IMR-90 (cell line): ENCODE results near the gene RPS19BP1. TPM values are rescaled to one million over a fixed set of nuclear protein-coding genes. Genes with fewer than 3 reads are reported as not detected.

Experiments used
- ATAC-seq: fragments of 200-7000 bp; cut with Tn5 transposase; 2 replicates; pipeline ENCODE4 v1.9.1; 2020; ENCODE audit warnings: low read depth, mild to moderate bottlenecking, moderate library complexity
- BruUV-seq: library from RNA; stranded (reverse); fragments of 400-500 nt; replicated peaks from 2 replicates; lab custom pipeline; 2021; lab: Mats Ljungman, UMichigan
- CTCF ChIA-PET: fragments of 300-600 bp; formaldehyde crosslinking; extraction: SDS; loops from one replicate; lab custom pipeline; 2021; ENCODE audit warnings: antibody characterized with exemption; lab: Yijun Ruan, JAX
- POLR2A ChIA-PET: fragments of 300-600 bp; sonication (Branson Sonifier 250); formaldehyde crosslinking; loops from one replicate; lab custom pipeline; 2022; ENCODE audit warnings: antibody characterized with exemption; ENCODE audit not compliant: unreplicated experiment; lab: Charles Lee
- DNase-seq: peaks from one replicate; pipeline ENCODE4 v3.0.0; 2013
- H2AFZ ChIP-seq: replicated peaks from 2 replicates; pipeline ENCODE3; 2013; ENCODE audit warnings: low read length, mild to moderate bottlenecking; ENCODE audit not compliant: poor library complexity
- H2AK5ac ChIP-seq: 2 replicates; pipeline ENCODE4 v1.6.1; 2013; ENCODE audit warnings: low read depth, low read length, inconsistent platforms
- H2AK9ac ChIP-seq: replicated peaks from 2 replicates; pipeline ENCODE3; 2013; ENCODE audit warnings: mild to moderate bottlenecking, low read depth, low read length, moderate library complexity; ENCODE audit not compliant: poor library complexity
- H2BK120ac ChIP-seq: 2 replicates; pipeline ENCODE4 v1.6.1; 2013; ENCODE audit warnings: low read depth, low read length, inconsistent platforms
- H2BK15ac ChIP-seq: 3 replicates; pipeline ENCODE4 v1.6.1; 2013; ENCODE audit warnings: low read depth, low read length, inconsistent platforms
- H2BK20ac ChIP-seq: 2 replicates; pipeline ENCODE4 v1.6.1; 2013; ENCODE audit warnings: low read depth, mild to moderate bottlenecking, inconsistent platforms, low read length, moderate library complexity
- H2BK5ac ChIP-seq: 2 replicates; pipeline ENCODE4 v1.6.1; 2013; ENCODE audit warnings: mild to moderate bottlenecking, low read depth, low read length, inconsistent platforms; ENCODE audit not compliant: poor library complexity, severe bottlenecking
- H3K14ac ChIP-seq: replicated peaks from 2 replicates; pipeline ENCODE4 v1.6.1; 2013; ENCODE audit warnings: low read depth, low read length, inconsistent platforms
- H3K18ac ChIP-seq: 2 replicates; pipeline ENCODE4 v1.6.1; 2013; ENCODE audit warnings: low read depth, low read length, control low read depth
- H3K23ac ChIP-seq: 2 replicates; pipeline ENCODE4 v1.6.1; 2013; ENCODE audit warnings: low read depth, low read length, inconsistent platforms
- H3K27ac ChIP-seq: 2 replicates; pipeline ENCODE4 v1.5.1; 2013; ENCODE audit warnings: mild to moderate bottlenecking, control low read depth, low read length; ENCODE audit not compliant: insufficient read depth
- H3K27me3 ChIP-seq: 2 replicates; pipeline ENCODE4 v1.6.1; 2013; ENCODE audit warnings: low read length; ENCODE audit not compliant: control insufficient read depth, insufficient read depth
- H3K36me3 ChIP-seq: 2 replicates; pipeline ENCODE4 v1.6.1; 2013; ENCODE audit warnings: low read length, mixed read lengths; ENCODE audit not compliant: control insufficient read depth, insufficient read depth
- H3K4ac ChIP-seq: 2 replicates; pipeline ENCODE4 v1.6.1; 2013; ENCODE audit warnings: low read depth, low read length, inconsistent platforms
- H3K4me1 ChIP-seq: 2 replicates; pipeline ENCODE4 v1.6.1; 2013; ENCODE audit warnings: low read length, mixed read lengths; ENCODE audit not compliant: control insufficient read depth, insufficient read depth
- H3K4me2 ChIP-seq: 2 replicates; pipeline ENCODE4 v1.6.1; 2013; ENCODE audit warnings: low read depth, mild to moderate bottlenecking, control low read depth, low read length, moderate library complexity
- H3K4me3 ChIP-seq: 2 replicates; pipeline ENCODE4 v1.5.1; 2013; ENCODE audit warnings: low read depth, mild to moderate bottlenecking, control low read depth, low read length, moderate library complexity; ENCODE audit not compliant: insufficient read depth
- H3K56ac ChIP-seq: 2 replicates; pipeline ENCODE4 v1.6.1; 2013; ENCODE audit warnings: low read length, inconsistent platforms; ENCODE audit not compliant: insufficient read depth; ENCODE audit errors: extremely low read depth
- H3K79me1 ChIP-seq, 2 experiments: 2 replicates each; pipeline ENCODE4 v1.6.1; 2013; ENCODE audit warnings: low read length in 2 of 2, inconsistent platforms in 1 of 2, low read depth in 1 of 2
- H3K9ac ChIP-seq: 2 replicates; pipeline ENCODE4 v1.6.1; 2013; ENCODE audit warnings: low read depth, low read length, control low read depth
- H3K9me1 ChIP-seq: 2 replicates; pipeline ENCODE4 v1.6.1; 2013; ENCODE audit warnings: low read length, inconsistent platforms; ENCODE audit not compliant: insufficient read depth
- H3K9me3 ChIP-seq: 2 replicates; pipeline ENCODE4 v1.6.1; 2013; ENCODE audit warnings: low read length; ENCODE audit not compliant: control insufficient read depth, insufficient read depth
- H4K20me1 ChIP-seq: 2 replicates; pipeline ENCODE4 v1.6.1; 2013; ENCODE audit warnings: low read length, inconsistent platforms; ENCODE audit not compliant: insufficient read depth
- H4K5ac ChIP-seq: 2 replicates; pipeline ENCODE4 v1.6.1; 2013; ENCODE audit warnings: mild to moderate bottlenecking, low read depth, low read length, control low read depth
- H4K8ac ChIP-seq, 2 experiments: 2 replicates each; pipeline ENCODE4 v1.6.1; 2013; ENCODE audit warnings: low read depth in 2 of 2, low read length in 2 of 2, control low read depth in 1 of 2, inconsistent platforms in 1 of 2
- H4K91ac ChIP-seq: 2 replicates; pipeline ENCODE4 v1.6.1; 2013; ENCODE audit warnings: low read depth, low read length, inconsistent platforms; ENCODE audit not compliant: insufficient read depth
- BHLHE40 ChIP-seq: fragments of 150-350 bp; IDR thresholded peaks from 2 replicates; pipeline ENCODE4 v1.6.1; 2016; ENCODE audit warnings: mild to moderate bottlenecking, low read depth, low read length
- CEBPB ChIP-seq: IDR thresholded peaks from 2 replicates; pipeline ENCODE4 v1.6.1; 2012; ENCODE audit warnings: low read depth, low read length, improper control_type of control experiment
- CHD1 ChIP-seq: IDR thresholded peaks from 2 replicates; pipeline ENCODE4 v1.6.1; 2012; ENCODE audit warnings: low read depth, low read length, improper control_type of control experiment
- FOS ChIP-seq: fragments of 150-350 bp; IDR thresholded peaks from 2 replicates; pipeline ENCODE4 v1.6.1; 2016; ENCODE audit warnings: low read depth, low read length
- MAFK ChIP-seq: IDR thresholded peaks from 2 replicates; pipeline ENCODE4 v1.6.1; 2012; ENCODE audit warnings: low read depth, low read length, improper control_type of control experiment
- MAZ ChIP-seq: IDR thresholded peaks from 2 replicates; pipeline ENCODE4 v1.6.1; 2012; ENCODE audit warnings: low read depth, mild to moderate bottlenecking, low read length, improper control_type of control experiment, moderate library complexity, borderline replicate concordance
- MXI1 ChIP-seq: IDR thresholded peaks from 2 replicates; pipeline ENCODE4 v1.6.1; 2012; ENCODE audit warnings: low read depth, mild to moderate bottlenecking, low read length, moderate library complexity, borderline replicate concordance
- NFE2L2 ChIP-seq: fragments of 150-350 bp; IDR thresholded peaks from 2 replicates; pipeline ENCODE4 v1.6.1; 2016; ENCODE audit warnings: low read depth, mild to moderate bottlenecking, low read length
- POLR2A ChIP-seq: IDR thresholded peaks from 2 replicates; pipeline ENCODE4 v1.6.1; 2012; ENCODE audit warnings: mild to moderate bottlenecking, low read depth, low read length
- RAD21 ChIP-seq: IDR thresholded peaks from 2 replicates; pipeline ENCODE4 v1.6.1; 2012; ENCODE audit warnings: low read length, improper control_type of control experiment
- RCOR1 ChIP-seq: IDR thresholded peaks from 2 replicates; pipeline ENCODE4 v1.6.1; 2012; ENCODE audit warnings: mild to moderate bottlenecking, low read length, improper control_type of control experiment; ENCODE audit not compliant: insufficient replicate concordance
- RFX5 ChIP-seq: IDR thresholded peaks from 2 replicates; pipeline ENCODE4 v1.8.0; 2012; ENCODE audit warnings: low read depth, mild to moderate bottlenecking, low read length, moderate library complexity
- SMC3 ChIP-seq: fragments of 150-350 bp; IDR thresholded peaks from 2 replicates; pipeline ENCODE4 v1.6.1; 2016; ENCODE audit warnings: low read depth, mild to moderate bottlenecking, antibody characterized with exemption, low read length, moderate library complexity
- WGBS, 2 experiments: methylation state at CpG; one replicate each; pipeline versions ENCODE4 v1.1.5 to v1.1.7; 2013; ENCODE audit warnings: missing lambda C conversion rate in 2 of 2; ENCODE audit not compliant: insufficient read length in 1 of 2; ENCODE audit errors: extremely low coverage in 2 of 2; 5-methylcytosine and 5-hydroxymethylcytosine counted together
- dilution Hi-C: fragments of 300-500 bp; cut with HindIII; formaldehyde crosslinking; loops from one replicate; pipeline ENCODE4 v1.14.3; 2018; ENCODE audit warnings: low sequenced_read_pairs; ENCODE audit not compliant: unreplicated experiment
- in situ Hi-C: fragments of 300-500 bp; cut with MboI; formaldehyde crosslinking; loops from 3 replicates; pipeline ENCODE4 v1.14.3; 2019; ENCODE audit warnings: low sequenced_read_pairs, inconsistent platforms, mixed read lengths
- intact Hi-C: fragments of 100-400 bp; cut with micrococcal nuclease; formaldehyde crosslinking; loops from 2 replicates; pipeline ENCODE4 v1.10.0; 2022
- polyA plus RNA-seq, 3 experiments: library from polyadenylated mRNA; depleted of rRNA; stranded (reverse); fragments of >200 nt; gene quantifications; 2 replicates each; pipeline ENCODE4 v1.2.3, GENCODE V29; 2012; ENCODE audit warnings: low replicate concordance in 1 of 3
- total RNA-seq: library from RNA; depleted of rRNA; stranded (reverse); fragments of >200 nt; gene quantifications from 2 replicates; pipeline ENCODE4 v1.2.3, GENCODE V29; 2012
- TF ChIP-seq, protein P1 (sequence below): fragments of 150-350 bp; IDR thresholded peaks from 2 replicates; pipeline ENCODE4 v1.6.1; 2017; ENCODE audit warnings: mild to moderate bottlenecking, antibody characterized with exemption, low read length, low read depth
- TF ChIP-seq, protein P2 (sequence below): conservative IDR thresholded peaks from 2 replicates; pipeline ENCODE4 v1.5.1; 2012; ENCODE audit warnings: mild to moderate bottlenecking, low read depth, low read length, improper control_type of control experiment

Gene RPS19BP1
- total and polyA plus RNA-seq, 2 of the 4 experiments (the other 2 are of a cell fraction), result 33.0 to 95.4 TPM

- peaks cover 30 to 66% of the 10 kb centered on the region in 2 experiments for H3K79me1 ChIP-seq
- peak overlapping the region; percentile 63 for H2BK5ac ChIP-seq
- no peak overlapping the region for H2BK20ac ChIP-seq
- H3K36me3 ChIP-seq, result peaks cover 42% of the 10 kb centered on the region
- no peaks in the 10 kb centered on the region for H3K9me3 ChIP-seq
- POLR2A ChIA-PET, result interaction anchor here (0.5 to 1.2 kb wide), 5 partner anchors 10 to 755 kb away, joined by 3 to 8 read pairs (median 4); partner anchors contain the start of genes MIEF1 and TAB1
- intact Hi-C loops (loop anchor here (2.0 to 5.0 kb wide), 2 partner anchors 16 to 177 kb away; partner anchors contain the start of gene MIEF1), dilution Hi-C loops (no loop called here), in situ Hi-C loops (loop anchor here (10.0 kb wide), 1 partner anchor 114 kb away; no protein-coding TSS in a partner anchor)
- peak overlapping the region; percentile 95 for H3K23ac ChIP-seq
- peak overlapping the region; percentile 91 for H3K56ac ChIP-seq
- ATAC-seq (no peak), DNase-seq (peak; percentile 48)
- H3K4me2 ChIP-seq, result peak overlapping the region; percentile 97
- peak overlapping the region; percentile 92 for H3K14ac ChIP-seq
- H2BK120ac ChIP-seq, result peak overlapping the region; percentile 26; the same call in 1 of the 2 replicates
- peaks cover 48% of the 10 kb centered on the region for H4K20me1 ChIP-seq
- 0 out of 2 replicates have a peak, but pooled peaks cover 4% of the 10 kb centered on the region for H3K9me1 ChIP-seq
- peak overlapping the region; percentile 75 for H3K27ac ChIP-seq
- WGBS, 2 experiments, result 0% methylated on average over 6 of the region's 24 CpGs; no CpG with 5 or more reads in 1 of the 2 experiments
- H4K8ac ChIP-seq, result peak overlapping the region; percentile 90 to 91
- peak overlapping the region; percentile 89 for H3K4me3 ChIP-seq
- H2AFZ ChIP-seq, result peak overlapping the region; percentile 96
- H3K27me3 ChIP-seq, result no peaks in the 10 kb centered on the region
- CTCF ChIA-PET, result no interaction called here
- peak overlapping the region; percentile 88 for H4K91ac ChIP-seq
- no peak overlapping the region for H3K18ac ChIP-seq
- H3K9ac ChIP-seq, result peak overlapping the region; percentile 90
- peak overlapping the region; percentile 59 for H2AK9ac ChIP-seq
- H4K5ac ChIP-seq, result peak overlapping the region; percentile 70
- TSS peak; percentile 74 for BruUV-seq
- peaks cover 4% of the 10 kb centered on the region for H3K4me1 ChIP-seq
- peak overlapping the region; percentile 71 for H2AK5ac ChIP-seq
- H2BK15ac ChIP-seq, result peak overlapping the region; percentile 23; the same call in 1 of the 3 replicates
- peak overlapping the region; percentile 86 for H3K4ac ChIP-seq
- no peak for TF ChIP-seq MAZ
- TF ChIP-seq RAD21, result no peak
- no peak for TF ChIP-seq CEBPB
- TF ChIP-seq POLR2A, result no peak
- no peak for TF ChIP-seq NFE2L2
- no peak for TF ChIP-seq RFX5
- no peak for TF ChIP-seq CHD1
- no peak for TF ChIP-seq MAFK
- TF ChIP-seq, protein P1, sequence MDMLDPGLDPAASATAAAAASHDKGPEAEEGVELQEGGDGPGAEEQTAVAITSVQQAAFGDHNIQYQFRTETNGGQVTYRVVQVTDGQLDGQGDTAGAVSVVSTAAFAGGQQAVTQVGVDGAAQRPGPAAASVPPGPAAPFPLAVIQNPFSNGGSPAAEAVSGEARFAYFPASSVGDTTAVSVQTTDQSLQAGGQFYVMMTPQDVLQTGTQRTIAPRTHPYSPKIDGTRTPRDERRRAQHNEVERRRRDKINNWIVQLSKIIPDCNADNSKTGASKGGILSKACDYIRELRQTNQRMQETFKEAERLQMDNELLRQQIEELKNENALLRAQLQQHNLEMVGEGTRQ, result no peak
- TF ChIP-seq, protein P2, sequence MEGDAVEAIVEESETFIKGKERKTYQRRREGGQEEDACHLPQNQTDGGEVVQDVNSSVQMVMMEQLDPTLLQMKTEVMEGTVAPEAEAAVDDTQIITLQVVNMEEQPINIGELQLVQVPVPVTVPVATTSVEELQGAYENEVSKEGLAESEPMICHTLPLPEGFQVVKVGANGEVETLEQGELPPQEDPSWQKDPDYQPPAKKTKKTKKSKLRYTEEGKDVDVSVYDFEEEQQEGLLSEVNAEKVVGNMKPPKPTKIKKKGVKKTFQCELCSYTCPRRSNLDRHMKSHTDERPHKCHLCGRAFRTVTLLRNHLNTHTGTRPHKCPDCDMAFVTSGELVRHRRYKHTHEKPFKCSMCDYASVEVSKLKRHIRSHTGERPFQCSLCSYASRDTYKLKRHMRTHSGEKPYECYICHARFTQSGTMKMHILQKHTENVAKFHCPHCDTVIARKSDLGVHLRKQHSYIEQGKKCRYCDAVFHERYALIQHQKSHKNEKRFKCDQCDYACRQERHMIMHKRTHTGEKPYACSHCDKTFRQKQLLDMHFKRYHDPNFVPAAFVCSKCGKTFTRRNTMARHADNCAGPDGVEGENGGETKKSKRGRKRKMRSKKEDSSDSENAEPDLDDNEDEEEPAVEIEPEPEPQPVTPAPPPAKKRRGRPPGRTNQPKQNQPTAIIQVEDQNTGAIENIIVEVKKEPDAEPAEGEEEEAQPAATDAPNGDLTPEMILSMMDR, result no peak
- no peak for TF ChIP-seq FOS
- TF ChIP-seq MXI1, result no peak
- TF ChIP-seq RCOR1, result no peak
- no peak for TF ChIP-seq SMC3
- TF ChIP-seq BHLHE40, result no peak
These were observed 13.4 kb downstream of the RPS19BP1 start for GRCh38 chr22:39518996-39519680.
